M059J (cell line): ENCODE results near the gene GRIP1. TPM values are rescaled to one million over a fixed set of nuclear protein-coding genes. Genes with fewer than 3 reads are reported as not detected.
A peak's percentile ranks its signal among the peaks of the same experiment; 100 is the strongest.

Experiments used
- DNase-seq: peaks from one replicate; pipeline ENCODE4 v3.0.0-alpha.2; 2012; ENCODE audit warnings: low read depth
- total RNA-seq: library from RNA; depleted of rRNA; stranded (reverse); fragments of >200 nt; shearing (Covaris generic); gene quantifications from 2 replicates; pipeline ENCODE4 v1.2.3, GENCODE V29; 2014; rRNA removed

Gene GRIP1, protein sequence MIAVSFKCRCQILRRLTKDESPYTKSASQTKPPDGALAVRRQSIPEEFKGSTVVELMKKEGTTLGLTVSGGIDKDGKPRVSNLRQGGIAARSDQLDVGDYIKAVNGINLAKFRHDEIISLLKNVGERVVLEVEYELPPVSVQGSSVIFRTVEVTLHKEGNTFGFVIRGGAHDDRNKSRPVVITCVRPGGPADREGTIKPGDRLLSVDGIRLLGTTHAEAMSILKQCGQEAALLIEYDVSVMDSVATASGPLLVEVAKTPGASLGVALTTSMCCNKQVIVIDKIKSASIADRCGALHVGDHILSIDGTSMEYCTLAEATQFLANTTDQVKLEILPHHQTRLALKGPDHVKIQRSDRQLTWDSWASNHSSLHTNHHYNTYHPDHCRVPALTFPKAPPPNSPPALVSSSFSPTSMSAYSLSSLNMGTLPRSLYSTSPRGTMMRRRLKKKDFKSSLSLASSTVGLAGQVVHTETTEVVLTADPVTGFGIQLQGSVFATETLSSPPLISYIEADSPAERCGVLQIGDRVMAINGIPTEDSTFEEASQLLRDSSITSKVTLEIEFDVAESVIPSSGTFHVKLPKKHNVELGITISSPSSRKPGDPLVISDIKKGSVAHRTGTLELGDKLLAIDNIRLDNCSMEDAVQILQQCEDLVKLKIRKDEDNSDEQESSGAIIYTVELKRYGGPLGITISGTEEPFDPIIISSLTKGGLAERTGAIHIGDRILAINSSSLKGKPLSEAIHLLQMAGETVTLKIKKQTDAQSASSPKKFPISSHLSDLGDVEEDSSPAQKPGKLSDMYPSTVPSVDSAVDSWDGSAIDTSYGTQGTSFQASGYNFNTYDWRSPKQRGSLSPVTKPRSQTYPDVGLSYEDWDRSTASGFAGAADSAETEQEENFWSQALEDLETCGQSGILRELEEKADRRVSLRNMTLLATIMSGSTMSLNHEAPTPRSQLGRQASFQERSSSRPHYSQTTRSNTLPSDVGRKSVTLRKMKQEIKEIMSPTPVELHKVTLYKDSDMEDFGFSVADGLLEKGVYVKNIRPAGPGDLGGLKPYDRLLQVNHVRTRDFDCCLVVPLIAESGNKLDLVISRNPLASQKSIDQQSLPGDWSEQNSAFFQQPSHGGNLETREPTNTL
- total RNA-seq = 0.12 and 2.9 TPM in 2 replicates

DNA sequence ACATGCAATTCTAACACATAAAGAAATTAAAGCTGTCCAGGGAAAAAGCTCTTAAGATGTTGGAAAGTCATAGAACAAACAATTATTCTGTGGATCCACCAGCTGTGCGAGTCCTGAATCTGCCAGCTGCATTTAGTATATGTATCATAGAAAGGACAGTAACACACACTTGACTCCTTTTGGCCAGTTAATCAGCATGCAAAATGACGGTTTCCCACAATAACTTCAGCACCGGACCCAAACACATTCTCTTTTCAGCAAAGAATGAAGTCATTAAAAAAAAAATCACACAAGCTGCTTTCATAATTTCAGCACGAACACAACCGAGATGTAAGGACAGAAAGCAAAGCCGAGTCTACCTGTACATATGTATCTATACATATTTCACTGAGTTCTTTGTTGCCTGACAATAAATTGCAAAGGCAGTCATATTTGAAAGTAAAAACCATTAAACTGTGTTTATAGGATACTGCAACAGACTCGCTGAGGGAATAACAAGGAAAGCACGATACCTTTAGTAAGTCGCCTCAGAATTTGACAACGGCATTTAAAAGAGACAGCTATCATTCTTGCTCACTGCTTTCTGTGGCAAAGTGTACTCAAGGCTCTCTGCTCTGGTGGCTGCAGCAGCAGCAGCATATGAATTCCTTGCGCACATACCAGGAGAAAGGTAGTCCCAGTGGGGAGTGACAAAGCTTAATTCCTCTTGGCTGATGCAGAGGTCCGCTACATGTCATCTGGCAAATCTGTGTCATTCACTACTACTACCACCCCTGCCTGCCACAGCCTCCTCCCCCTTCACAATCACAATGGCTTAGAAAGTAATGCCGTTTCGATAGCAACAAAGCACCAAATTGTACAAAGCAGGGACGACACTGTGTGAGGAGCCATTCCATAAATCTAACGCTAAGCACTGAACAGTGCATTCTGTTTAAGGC is at the start of gene GRIP1:
Gene GRIP1, minus strand, starts transcription at position 739 of the 938 bp plus-strand sequence. Its CDS starts 172 bp downstream, at position 567.
- DNase-seq = peak; percentile 35

DNA sequence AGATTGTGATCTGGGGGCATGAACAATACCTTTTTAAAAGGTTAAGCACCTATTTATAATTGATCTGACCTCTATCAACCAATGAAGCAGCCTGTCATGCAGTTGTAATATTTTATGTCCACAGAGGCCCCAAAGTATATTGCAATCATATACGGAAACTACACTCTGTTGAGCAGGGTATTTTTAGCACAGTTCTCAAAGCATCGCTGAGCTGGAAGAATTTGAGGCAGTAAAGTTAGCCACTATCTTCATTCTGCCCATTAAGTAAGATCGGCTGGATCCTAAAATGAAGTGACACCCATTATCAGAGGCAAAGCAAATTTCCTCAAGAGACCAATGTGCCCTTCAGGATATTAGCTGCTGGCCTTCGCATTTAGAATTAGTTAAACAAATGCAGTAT is 47.7 kb upstream of the GRIP1 start:
- no peak for DNase-seq

DNA sequence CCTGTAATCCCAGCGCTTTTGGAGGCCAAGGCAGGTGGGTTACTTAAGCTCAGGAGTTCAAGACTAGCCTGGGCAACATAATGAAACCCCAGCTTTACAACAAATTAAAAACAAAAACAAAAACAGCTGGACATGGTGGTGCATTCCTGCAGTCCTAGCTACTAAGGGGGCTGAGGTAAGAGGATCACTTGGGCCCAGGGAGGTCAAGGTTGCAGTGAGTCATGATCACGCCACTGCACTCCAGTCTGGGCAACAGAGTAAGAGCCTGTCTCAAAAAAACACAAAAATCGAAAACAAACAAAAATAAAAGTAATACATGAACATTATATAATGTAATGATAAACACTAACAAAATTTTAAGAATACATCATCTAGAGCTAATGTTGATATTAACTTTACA is 46.2 kb upstream of the GRIP1 start:
- DNase-seq = peak; percentile 19

DNA sequence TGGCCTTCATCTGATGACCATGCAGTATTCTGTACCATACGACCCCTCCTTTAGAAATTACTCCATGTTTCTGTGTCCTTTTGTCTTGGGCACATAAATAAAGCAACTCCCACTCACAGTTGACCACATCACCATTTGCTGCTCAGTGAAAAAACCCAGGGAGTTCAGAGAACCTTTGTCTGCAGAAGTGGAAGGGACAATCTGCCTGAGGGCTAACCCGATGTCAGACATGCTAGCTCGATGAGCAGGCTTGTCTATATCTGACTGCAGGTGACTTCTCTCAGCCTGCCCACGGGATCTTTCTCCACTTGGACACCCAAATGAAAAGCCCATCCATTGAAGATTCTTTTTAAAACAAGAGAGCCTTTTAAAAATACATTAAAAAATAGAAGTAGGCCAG is 45.7 kb upstream of the GRIP1 start:
- peak; percentile 23 for DNase-seq

DNA sequence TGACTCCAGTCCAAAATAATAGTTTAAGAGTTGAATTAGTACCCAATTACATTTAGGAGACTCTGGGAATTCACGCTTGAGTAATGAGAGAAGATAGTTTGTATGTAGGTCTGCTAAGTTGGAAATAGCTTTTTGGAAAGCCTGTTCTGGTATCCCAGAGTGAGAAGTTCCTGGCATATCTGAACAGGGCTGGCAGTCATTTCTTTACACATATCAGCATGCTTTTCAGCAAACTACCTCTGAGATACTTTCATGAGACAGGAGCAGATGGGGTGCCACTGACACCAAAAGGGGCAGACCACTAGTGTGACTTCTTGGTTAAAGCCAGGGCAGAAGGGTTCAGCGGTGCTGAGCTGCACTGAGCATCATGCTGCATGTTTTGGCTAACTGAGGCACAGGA is 45.1 kb upstream of the GRIP1 start:
- DNase-seq = no peak

DNA sequence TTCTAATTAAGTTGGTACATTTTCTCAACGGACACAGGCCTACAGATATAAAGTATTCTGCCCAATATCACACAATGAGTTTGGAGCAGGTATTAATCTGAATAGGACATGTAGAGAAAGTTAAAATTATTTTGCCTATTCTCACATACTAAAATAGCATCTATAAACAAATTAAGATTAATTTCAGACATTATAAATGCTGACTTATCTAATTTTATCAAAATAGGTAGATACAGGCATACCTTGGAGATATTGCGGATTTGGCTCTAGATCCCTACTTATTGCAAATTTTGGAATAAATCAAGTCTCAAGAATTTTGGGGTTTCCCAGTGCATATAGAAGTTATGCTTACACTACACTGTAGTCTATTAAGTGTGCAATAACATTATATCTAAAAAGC is 41.0 kb upstream of the GRIP1 start:
- DNase-seq = no peak

DNA sequence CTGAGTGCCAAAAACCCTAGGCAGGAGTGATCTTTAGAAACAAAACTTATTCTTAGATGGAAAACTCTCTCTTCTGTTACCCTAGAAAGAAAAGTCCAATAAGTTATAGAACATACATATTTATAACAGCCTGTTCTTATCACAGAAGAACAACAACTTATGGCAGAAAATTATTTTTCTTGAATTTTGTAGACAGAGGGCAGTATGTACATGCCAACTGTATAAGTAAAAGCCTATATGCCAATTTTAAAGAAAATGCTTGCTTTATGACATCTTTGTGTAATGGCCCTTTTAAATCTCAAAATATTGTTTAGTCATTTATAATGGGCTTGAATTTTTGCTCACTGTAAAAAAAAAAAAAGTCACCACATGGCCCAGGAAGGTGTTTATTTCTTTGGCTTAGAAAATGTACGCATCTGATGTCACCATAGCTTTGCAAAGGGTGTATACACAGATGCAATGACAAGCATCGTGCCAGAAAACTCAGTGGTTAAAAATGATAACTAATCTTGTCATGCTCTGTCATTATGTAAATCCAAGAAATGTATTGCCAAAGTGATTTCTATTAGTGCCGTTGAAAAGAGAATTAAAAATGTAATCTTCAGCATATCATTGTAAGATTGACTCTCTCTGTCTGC is 38.3 kb upstream of the GRIP1 start:
- no peak for DNase-seq

DNA sequence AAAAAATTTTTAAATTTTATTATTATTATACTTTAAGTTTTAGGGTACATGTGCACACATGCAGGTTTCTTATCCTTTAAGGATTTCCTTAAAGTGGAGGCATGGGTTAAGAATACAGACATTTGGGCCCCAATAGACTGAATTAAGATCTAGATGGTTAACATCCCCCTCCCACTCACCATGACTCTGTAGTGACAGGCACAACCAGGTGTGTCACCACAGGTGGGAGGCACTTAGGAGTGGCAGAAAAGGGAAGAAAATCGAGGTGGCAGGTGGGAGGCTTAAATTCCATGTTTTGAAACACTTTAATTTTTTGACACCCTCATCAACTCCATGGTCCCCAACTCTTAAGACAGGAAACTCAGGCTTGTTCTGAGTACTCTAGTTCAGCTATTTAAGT is 37.6 kb upstream of the GRIP1 start:
- DNase-seq = no peak

DNA sequence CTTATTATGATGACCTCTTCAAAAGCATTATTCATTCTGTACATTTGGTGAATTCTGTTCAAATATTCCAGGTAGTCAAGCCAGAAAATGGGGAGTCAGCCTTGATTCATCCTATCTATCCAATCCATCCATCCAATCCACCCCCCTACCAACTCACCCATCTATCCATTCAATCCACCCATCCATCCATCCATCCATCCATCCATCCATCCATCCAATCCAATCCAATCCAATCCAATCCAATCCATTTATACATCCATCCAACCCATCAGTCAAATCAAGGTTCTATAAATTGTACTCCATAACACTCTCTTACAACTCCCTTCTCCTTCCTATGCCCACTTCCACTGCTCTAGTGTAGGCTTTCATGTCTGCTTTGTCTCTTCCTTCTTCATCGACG is 35.8 kb upstream of the GRIP1 start:
- DNase-seq = no peak

DNA sequence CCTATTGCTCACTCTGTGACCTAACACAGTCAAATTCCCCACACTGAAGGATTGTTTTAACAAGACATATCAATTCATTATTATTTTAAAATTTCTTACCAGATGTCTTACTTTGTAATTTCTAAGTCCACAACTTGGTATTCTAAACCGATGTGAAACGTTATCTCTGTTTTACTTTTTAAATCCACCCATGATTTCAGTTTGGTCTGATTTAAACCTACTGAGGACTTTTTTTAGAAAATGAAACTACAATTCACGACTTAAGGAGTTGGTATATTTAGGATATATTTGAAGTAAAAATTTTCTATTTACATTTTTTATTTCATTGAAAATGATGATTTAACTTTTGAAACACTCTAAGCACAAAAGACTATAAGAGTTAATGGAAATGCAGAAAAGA is 35.1 kb upstream of the GRIP1 start:
- DNase-seq = no peak

DNA sequence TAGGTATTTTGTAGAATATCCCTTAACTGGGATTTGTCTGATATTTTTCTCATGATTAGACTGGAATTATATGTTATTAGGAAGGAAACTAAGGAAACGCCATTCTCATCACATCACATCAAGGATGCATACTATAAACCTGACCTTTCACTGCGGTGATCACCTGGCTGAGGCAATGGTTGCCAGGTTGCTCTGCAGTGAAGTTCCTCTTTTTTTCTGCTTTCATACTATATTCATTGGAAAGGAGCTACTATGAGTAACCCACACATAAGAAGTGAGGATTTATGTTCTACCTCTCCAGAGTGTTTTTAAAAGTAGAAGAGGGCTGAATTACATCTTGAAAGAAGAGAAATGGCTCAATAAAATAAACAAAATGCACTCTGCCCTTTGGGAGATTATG is 31.0 kb upstream of the GRIP1 start:
- DNase-seq = no peak

DNA sequence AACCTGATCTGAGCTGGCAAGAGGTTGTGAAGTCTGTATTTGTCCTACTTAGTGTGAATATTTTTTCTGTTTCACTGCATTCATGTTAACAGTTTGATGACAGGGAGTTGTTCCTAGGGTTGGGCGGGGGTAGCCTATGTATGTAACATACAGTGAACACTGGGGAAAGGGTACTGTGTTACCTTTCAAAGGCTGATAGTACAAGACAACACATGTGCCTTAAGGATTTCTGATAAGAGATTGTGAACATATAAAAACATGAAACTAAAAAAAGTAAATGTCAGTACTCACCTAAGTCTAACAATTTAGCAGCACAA is 30.5 kb upstream of the GRIP1 start:
- DNase-seq = no peak

DNA sequence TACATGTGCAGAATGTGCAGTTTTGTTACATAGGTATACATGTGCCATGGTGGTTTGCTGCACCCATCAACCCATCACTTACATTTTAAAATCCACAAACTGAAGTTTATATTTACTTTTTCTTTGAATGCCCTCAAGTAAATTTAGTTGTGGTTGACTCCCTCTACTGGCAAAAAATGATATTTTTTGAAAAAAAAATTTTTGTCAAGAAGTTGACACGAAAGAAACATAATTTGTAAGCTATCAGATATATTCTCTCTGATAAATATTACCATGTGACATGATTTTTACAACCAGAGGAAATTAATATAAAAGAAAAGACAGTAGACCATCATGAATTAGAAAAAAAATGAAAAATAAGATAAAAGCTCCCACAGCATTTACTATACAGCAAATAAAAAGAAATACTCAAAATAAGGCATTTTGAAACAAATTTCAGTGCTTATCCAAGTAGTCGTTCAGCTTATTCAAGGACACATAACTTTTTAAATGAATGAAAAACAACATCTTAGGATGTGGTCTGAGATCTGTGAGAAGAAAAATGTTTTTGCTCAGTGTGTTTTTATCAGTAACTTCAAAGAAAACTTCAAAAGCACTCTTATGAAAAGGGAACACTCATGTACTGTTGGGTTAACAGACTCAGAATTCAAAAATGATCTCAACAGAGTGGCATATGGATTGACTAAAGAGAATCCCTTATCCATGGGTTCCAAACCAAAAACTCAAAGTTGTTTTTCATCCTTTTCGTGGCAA is 30.0 kb upstream of the GRIP1 start:
- peak; percentile 7 for DNase-seq

DNA sequence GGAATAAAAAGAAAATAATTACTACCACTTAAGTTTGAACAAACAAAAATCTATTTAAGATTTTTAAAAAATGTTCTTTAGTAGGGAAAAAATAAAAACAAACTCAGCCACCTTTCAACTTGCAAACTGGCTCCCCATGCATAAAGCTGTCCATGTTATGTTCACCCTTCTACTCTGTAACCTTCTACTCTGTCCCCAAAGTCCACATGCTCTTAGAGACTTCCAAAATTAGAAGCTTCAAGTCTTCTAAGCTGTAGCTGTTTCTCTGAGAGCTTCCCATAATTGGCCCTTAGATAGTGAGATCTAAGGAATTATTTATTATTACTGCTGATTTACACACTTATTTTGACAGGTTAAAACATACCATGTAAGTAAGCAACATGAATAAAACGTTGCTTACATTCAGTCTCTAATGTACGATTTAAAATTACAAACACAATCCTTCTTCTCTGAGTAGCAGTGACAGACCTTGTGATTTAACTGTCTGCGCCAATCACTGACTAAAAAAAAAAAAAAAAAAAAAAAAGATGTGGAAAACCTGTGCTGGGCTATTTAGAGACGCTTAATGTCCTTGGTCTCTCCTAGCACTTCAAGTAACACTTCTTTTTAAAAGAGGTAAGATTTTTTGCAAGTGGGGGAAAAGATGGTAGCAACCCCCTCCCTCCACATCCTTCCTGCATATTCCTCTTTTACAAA is 28.3 kb upstream of the GRIP1 start:
- DNase-seq = no peak

DNA sequence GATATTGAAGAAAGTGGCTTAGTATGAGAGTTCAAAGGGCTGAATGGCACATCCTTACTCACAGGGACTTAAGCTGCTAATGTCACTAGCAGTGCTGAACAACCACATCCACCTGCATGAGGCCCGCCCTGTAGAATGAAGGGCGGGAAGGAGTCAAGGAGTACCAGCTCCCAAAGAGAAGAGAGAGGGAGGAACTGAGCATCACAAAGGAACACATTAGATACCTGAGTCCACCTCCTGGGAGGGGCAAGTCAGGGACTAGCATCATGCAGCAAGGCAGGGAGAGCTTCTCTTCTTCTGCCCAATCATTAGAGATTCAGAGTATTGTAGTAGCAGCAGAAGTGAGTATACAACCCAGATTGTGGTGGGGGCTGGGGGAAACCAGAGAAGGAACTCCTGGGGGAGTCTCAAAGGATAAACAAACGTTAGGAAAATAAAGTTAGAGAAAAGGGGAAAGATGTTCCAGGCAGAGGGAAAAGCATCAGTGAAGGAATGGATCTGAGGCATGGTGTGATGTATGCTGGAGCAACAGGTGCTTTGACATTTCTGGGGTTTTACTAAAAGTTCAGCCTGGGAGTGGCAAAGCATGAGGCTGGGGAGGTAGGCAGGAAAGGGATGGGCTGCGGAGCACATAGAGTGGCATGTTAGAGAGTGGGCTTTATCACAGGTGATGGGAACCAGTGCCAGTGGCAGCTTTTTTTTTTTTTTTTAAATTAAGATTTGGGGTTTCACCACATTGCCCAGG is 21.0 kb upstream of the GRIP1 start:
- no peak for DNase-seq

DNA sequence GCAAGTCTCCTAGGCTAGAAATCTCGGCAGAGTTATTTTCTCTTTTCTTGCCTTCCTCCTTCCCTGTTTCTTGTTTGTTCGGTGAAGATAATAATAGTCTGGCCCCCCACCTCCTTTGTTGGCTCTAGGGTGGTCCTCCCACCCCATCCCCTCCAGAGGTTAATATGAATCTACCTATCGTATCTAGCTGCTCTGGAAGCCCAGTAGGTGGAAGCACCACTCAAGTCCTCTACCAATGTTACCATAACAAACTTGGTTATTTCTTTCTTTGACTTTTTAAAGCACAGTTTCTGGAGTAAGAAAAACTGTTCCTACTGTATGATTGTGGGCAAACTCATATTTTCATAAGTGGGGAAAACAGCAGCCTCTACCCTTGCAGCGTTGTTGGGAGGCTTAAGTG is 19.7 kb upstream of the GRIP1 start:
- no peak for DNase-seq

DNA sequence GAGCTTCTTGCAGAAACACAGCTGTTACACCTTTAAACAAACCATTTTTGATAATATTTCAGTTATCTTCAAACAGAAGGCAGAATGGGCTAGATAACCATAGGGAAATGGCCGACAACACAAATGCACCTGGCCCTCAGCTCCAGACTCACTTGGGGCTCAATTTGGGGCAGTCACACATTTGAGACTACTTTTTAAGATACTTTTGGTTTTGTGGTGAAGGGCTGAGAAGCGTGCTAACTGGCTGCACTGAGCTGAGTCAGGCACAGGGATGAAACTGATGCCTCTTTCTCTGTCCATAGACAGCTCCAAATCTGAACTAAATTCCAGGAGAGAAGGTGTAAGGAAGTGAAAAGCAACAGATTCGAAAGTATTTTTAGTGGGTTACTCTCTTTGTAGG is 18.5 kb upstream of the GRIP1 start:
- DNase-seq = no peak

DNA sequence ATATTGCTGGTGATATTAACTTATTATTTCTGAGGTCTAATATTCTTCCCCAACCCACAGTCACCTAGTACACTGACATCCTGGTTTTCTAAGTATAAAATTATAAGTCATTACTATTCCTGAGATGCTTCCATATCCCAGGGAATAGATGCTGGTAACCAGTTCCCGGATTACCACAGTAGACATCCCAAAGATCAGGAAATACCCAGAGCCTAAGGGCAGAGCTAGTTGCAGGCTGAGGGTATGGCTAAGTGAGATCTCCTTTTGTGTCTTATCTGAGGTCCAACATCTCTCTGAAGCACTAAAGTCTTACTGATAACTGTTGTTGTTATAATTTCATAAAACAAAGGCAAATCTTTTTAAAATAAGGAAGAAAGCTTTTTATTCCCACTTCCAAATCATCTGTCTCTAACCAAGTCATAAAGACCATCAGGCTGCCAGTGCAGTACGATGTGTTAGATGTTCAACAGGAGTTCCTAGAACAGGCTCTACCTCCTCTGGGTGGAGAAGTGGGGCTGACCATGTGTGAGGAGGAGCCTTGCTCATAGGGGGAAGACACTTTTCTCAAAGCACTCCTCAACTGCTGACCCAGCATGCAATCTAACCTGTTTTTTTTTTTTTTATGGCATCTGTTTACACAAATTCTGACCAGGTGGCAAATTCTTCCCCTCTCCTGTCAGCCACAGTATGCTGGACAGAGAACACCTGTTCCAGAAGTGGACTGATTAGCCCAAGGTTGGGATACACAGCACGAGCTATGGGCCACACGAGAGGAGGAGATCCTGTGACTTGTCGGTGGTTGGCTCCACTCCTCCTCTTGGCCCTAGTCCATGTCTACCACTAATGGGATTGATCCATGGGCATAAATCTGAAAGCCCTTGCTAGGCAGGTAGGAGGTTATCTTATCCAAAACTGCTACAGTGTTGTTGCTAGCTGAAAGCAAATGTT is 16.1 kb upstream of the GRIP1 start:
- DNase-seq = no peak
